NCI-H524 treated with DMSO at 0.1 percent for 48 hours (cell line): ENCODE data around the gene TMEM158.

Source experiments
- DNase-seq: peaks from one replicate; lab custom pipeline; 2025; lab: John Stamatoyannopoulos, UW

The TMEM158 gene

GRCh38 chr3:45226206-45226915, at the start of gene TMEM158:
TMEM158 (minus strand) TSS chr3:45226287; CDS start chr3:45226027, 260 bp downstream.
- no peak for DNase-seq

- no peak for DNase-seq
These were observed 49.1 kb upstream of the TMEM158 start for GRCh38 chr3:45275006-45275704.

GRCh38 chr3:45273681-45274515, 47.8 kb upstream of the TMEM158 start:
- DNase-seq: no peak

DNA sequence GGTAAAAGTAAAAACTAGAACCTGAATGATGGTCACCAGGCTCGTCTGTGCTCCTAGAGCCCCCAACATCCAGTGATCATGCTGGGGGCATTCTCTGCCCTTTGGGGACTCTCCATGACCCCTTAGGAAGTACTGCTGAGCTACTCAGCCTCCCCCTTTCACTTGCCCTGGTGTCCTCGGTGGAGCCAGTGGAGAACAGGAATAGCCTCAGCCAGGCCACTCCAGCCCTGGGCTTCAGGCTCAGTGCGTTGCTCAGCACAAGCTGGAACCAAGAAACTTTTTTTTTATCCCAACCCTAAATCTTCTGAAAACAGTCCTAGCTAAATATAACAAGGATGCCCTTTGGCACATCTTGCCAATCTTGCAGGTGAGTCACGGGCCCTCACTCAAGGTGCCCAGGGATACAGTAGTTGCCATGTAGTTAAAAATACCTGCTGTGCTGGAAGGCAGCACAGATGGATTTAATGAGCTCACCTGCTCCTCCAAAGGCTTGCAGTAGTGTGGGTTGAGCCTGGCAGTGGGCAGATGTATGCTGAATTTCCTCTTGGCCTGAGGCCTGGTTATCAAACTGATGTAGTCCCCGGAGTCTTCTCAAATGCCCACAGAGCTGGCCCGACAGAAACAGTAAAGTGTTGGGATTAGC, 46.9 kb upstream of the TMEM158 start:
- no peak for DNase-seq

- DNase-seq: no peak
These were observed 46.1 kb upstream of the TMEM158 start for GRCh38 chr3:45272032-45272810.

DNA sequence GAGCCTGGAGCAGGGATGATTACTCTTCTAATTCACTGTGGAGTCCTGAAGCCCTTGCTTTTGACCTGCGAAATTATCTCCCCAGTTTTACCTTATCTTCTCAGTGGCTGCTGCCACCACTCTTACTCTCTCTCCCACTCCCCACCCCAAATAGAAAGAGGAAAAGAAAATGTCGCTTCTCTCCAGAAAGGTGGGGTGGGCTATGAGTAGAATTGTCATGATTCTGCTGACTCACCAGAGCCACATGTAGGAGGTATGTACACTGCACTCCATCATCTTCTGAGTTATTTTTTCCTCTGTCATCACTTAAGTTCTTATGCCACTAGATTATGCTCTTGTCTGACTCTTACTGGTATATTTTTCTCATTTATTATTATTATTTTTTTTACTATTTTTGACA, 43.9 kb upstream of the TMEM158 start:
- no peak for DNase-seq

DNA sequence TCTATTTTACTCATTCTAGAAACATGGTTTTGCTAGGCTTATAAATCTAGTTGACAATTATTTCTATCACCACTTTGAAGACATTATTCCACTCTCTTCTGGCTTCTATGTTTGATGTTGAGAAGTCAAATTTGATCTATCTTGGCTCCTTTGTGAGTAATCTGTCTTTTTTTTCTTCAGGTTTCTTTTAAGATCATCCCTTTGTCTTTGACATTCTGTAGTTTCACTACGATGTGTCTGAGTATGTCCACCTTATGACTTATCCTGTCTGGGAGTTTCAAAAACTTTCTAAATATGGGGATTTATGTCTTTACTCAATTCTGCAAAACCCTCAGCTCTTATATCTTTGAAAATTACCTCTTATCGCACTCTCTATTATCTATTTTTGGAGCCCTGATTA, 41.0 kb upstream of the TMEM158 start:
- DNase-seq: no peak

- DNase-seq: no peak
These were observed 35.4 kb upstream of the TMEM158 start for GRCh38 chr3:45261333-45262110.

DNA sequence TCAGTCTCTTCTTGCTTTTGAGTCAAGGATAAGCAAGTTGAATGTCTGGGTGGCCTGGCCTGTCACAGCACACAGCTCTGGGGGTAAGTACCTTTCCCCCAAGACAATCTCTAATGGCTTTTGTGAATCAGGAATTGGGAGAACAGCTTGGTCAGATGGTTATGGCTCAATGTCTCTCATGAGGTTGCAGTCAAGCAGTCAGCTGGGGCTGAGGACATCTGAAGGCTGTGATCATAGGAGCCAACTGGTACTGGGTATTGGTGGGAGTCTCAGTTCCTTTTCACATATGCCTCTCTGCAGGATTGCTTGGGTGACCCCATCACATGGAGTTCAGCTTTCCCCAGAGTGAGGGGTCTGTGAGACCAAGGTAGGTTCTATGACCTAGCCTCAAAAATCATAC, 33.0 kb upstream of the TMEM158 start:
- no peak for DNase-seq

- DNase-seq: no peak
These were observed 32.2 kb upstream of the TMEM158 start for GRCh38 chr3:45258317-45258716.

GRCh38 chr3:45253316-45253715, 27.2 kb upstream of the TMEM158 start:
- no peak for DNase-seq

GRCh38 chr3:45252826-45253225, 26.7 kb upstream of the TMEM158 start:
- DNase-seq: no peak

DNA sequence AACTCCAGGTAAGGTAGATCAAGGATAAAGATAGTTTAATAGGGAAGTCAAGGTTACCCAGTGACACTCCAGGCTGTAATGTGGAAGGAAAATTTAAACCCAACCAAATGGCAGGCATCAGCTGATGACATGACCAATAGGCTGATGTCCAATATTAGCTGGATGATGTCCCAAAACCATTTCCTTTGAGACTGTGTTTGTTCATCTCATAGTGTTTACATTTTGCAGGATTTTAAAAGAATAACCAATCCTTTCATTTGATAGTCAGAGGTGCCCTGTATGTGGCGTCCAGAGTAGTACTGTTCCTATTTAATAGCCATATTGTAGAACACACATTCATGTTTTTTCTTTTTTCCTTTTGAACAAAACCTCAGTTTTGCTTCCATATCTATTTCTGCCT, 23.3 kb upstream of the TMEM158 start:
- no peak for DNase-seq

GRCh38 chr3:45246241-45246640, 20.2 kb upstream of the TMEM158 start:
- DNase-seq: no peak

DNA sequence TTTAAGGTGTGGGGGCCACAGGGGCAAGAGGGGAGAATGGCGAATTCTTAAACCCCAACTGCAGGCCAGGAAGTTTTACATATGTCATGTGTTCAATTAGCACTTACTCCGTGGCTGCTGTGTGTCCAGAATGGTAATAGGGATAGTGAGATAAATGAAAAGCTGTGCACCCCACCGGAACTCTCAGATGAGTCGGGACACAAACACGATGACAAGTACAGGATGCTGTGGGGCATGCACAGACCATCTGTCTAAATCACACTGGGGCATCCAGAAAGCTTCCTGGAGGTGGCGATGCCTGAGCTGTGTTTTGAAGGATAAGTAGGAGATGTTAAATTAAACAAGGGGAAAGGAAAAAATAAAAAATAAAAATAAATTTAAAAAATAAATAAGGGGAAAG, 18.3 kb upstream of the TMEM158 start:
- no peak for DNase-seq

DNA sequence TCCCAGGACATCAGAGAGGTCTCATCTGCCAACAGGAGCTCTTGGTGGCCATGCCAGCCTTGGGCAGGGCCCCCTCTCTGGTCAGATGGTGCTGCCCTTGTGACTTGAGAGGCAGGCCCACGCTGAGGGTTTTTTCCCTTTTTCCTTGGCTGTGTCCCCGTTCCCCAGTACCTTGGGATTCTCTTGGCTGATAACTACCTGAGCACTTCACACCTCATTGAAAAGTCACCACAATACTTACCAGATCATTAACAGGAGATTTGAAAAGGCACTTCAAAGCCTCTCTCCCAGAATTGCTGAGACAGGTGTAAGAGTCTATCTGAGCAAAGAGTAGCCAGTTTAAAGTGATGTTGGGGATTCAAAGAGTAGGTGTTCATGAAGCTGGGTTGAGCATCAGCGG, 15.1 kb upstream of the TMEM158 start:
- DNase-seq: no peak

DNA sequence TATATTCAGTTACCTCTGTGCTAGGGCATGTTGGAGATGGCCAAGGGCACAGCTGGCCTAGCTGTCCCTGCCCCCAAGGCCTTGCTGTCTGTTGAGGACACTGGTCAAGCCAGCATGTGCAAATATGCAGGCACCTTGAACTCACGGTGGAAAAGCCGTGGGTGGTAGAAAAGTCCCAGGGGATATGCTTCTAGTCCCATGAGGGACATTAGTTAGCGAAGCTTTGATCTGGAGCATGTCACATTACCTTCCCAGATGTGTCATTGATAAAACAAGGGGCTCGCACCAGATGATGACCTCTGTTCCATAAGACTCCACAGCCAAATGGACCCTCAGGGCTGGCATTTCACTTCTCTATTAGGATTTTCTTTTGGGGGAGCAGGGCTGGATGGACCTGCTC, 14.2 kb upstream of the TMEM158 start:
- DNase-seq: no peak

DNA sequence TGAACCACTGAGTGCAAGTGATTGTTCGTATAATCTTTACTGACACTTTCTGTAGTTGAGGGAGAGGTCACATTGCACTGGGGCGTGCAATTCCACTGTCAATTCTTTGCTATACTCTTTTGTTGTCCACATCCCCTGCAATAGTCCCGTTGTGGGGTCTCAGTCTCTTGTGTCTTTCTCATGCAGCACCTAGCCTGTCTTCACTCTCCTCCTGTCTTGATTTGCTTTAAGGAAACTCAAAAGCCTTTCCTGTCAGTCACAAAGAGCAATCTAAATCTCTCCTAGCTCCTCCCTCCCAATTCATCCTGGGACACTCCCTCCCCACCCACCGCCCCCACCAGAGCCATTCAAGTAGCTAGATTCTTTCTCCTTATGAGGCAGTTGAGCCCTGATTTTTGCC, 13.2 kb upstream of the TMEM158 start:
- no peak for DNase-seq

DNA sequence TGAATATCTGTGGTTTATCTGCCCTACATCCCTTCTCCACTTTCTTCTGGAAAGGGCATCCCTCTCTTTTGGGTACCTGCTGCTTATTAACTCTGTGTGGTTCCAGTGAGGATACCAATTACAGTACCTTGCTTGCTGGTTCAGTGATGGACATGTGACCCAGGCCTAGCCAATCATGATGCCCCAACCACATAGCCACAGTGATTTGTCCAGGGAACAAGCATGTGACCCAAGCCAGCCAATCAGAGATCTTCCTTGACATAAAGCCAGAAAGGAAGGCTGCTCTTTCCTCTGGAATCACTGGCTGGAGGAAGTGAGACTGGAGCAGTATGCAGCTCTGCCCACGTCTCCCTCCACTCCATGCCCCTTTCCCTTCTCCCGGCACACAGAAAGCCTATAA, 10.9 kb upstream of the TMEM158 start:
- no peak for DNase-seq

GRCh38 chr3:45235409-45235808, 9.3 kb upstream of the TMEM158 start:
- no peak for DNase-seq

- no peak for DNase-seq
These were observed 8.2 kb upstream of the TMEM158 start for GRCh38 chr3:45234250-45234649.
